Measurements from ENCODE around the gene TNFRSF12A.
"Not testable (repeated sequence)": the region's sequence is repeated elsewhere in the genome, so short reads cannot be mapped to it uniquely, and the experiment has no call there.

TNFRSF12A gene

DNA sequence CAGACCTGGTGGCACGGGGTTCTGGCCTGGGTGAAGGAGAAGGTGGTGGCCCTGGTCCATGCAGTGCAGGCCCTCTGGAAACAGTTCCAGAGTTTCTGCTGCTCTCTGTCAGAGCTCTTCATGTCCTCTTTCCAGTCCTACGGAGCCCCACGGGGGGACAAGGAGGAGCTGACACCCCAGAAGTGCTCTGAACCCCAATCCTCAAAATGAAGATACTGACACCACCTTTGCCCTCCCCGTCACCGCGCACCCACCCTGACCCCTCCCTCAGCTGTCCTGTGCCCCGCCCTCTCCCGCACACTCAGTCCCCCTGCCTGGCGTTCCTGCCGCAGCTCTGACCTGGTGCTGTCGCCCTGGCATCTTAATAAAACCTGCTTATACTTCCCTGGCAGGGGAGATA lies 49.0 kb downstream of the TNFRSF12A start:
- DNase-seq = not testable (repeated sequence)

DNA sequence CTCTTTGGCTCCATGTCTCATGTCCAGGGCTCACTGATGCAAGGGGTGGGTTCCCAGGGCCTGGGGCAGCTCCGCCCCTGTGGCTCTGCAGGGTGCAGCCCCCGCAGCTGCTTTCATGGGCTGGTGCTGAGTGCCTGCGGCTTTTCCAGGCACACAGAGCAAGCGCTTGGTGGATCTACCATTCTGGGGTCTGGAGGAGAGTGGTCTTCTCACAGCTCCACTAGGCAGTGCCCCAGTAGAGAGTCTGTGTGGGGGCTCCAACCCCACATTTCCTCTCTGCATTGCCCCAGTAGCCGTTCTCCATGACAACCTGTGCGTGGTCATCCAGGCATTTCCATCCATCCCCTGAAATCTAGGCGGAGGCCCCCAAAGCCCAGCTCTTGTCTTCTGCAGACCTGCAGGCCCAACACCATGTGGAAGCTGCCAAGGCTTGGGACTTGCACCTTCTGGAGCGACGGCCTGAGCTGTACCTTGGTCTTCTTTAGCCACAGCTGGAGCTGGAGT lies 50.5 kb downstream of the TNFRSF12A start:
- DNase-seq = peak in 1 of 2 experiments; percentile 56

DNA sequence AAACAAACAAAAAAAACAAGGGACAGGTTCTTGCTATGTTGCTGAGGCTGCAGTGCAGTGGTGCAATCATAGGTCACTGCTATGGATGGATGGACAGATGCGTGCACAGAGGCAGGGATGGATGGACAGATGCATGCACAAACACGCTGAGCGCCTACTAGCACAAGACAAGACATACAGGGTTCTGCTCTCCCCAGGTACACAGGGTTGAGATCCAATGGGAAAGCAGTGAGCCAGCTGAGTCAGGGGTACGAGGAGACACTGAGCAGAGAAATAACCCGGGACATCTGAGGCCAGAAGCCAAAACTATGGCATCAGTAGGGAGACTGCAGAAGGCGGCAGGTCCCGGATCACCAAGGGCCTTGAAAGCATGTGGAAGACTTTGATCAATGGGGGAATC lies 51.5 kb downstream of the TNFRSF12A start:
- peak; percentile 42 to 44 for DNase-seq

Measured in activated T-cell treated with anti-CD3 and anti-CD28 coated beads, Interleukin-2, amount 50 U/mL, for 48 hours (primary cell).